Suprapubic skin (tissue), 3 donors: ENCODE data around the gene MED10.

Experiments
- CTCF ChIP-seq, 2 donors: fragments of 200-600 bp in 1 of 2; fragments of 450-650 bp in 1 of 2; sonication (generic) in 1 of 2; IDR thresholded peaks; one replicate each; pipeline ENCODE4 v1.5.1; 2016 to 2019; ENCODE audit warnings: antibody characterized with exemption in 2 of 2, mild to moderate bottlenecking in 1 of 2, moderate library complexity in 1 of 2
- POLR2AphosphoS5 ChIP-seq, 3 donors: sonication (generic); formaldehyde crosslinking; IDR thresholded peaks; one replicate each; pipeline ENCODE4 v1.6.1; 2017; ENCODE audit warnings: antibody characterized with exemption in 3 of 3

- TF ChIP-seq POLR2AphosphoS5 (IDR thresholded peaks at IDR 0.05) (no peak), CTCF (IDR thresholded peaks at IDR 0.05) (no peak)
Observed at GRCh38 chr5:6342689-6343315, 35.5 kb downstream of the MED10 start.
